HG03060 (cell line): ENCODE data around the gene SPINT1.

Source experiments
- ATAC-seq: cut with Tn5 transposase; IDR thresholded peaks from one replicate; pipeline ENCODE4 v1.9.1; 2021; ENCODE audit warnings: low read depth, moderate number of reproducible peaks; ENCODE audit not compliant: unreplicated experiment

Gene SPINT1

DNA sequence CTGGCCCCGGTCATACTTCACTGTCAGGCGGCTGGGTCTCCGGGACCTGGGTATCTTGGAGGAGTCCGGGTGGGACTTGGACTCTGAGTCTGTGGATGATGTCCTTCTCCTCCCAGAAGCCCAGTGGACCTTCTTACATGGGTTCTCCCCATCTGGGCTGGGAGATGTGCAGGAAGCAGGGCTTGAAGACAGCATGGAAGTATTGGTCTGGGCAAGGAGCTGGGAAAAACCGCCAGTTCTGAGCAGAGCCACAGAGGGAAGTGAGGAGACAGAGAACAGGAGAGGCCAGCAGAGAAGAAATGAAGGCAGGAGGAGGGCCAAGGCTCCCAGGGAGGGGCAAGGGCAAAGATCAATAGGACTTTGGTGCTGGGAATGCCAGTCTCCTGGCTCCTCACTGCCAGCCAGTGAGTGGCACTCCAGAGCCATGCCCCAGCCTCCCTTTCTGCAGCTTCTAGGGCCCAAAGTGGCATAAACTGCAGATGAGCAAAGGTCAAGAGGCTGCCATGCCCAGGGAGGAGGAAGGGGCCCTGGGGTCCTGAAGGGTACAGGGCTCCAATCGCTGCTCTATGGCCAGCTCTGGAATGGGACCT, 15.3 kb upstream of the SPINT1 start, which contains the start of gene PPP1R14D:
Gene PPP1R14D (minus strand): TSS at position 262 of the 590 bp plus-strand sequence. CDS start 67 bp downstream, at position 195.
- ATAC-seq, result no peak

DNA sequence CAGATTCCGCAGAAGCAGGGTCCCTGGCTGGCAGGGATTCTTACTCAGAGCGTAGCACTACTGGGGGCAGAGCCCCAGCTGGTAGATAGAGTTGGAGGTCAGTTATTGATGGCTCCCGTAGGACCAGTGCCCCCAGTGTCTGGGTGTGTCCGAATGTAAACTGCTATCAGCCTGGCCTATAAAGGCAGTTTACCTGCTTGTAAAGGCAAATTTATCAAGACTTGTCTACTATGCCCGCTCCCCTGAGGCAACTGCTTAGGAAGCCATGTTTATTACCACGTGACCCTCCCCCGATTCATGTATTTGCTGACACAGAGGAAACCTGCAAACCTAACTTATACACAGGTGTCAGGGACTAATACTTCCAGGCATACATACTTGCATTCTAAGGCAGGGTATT, 14.7 kb upstream of the SPINT1 start:
- no peak for ATAC-seq

DNA sequence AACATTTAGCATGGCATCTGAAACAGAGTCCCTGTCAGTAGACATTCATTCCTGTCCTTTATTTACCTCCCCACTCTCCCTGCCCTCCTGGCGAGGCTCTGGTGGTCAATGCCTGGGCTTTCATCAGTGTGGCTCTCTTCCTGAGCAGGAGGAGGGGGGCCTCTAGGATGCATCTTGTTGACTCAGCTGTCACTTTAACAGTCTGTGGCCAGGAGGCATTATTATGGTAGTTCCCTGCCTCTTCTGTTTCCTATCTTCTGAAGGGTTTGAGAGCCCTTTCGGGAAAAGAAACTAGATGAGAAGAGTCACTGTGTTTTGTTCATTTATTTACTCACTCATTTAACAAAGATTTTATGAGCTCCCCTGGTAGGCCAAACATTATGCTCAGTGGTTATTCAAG, 13.0 kb upstream of the SPINT1 start:
- ATAC-seq, result no peak

DNA sequence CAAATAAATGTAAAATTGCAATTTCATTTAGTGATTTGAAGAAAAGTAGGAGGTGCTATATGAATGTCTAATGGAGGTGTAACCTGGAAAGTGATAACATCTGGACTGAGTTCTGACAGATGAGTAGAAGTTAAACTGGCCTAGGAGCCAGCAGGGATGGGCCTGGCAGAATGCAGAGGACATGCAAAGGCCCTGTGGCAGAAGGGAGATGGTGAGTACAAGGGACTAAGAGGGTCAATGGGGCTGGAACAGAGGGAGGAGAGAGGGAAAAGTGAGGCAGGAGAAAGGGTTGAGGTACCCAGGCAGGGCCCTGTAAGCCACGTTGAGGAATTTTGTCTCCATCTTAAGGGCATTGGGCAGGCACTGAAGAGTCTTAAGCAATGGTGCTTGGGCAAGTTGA, 12.0 kb upstream of the SPINT1 start:
- ATAC-seq, result no peak

DNA sequence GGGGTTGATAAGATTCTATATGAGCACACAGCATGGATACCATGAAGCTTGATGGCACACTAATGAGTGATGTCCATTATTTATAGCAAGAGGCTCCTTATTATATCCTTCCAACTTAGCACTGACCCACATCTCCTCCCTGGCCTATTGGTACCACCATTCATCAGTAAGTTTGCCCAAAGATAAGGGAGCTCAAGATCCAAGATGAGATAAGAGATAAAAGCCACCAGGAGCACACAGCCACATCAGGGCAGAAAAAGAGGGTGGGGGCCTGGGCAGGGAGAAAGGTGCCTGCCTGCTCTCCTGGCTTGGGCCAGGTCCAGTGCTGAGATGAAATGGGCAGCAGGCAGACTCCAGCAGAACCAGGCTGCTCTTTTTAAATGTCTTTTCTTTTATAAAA, 10.9 kb upstream of the SPINT1 start:
- no peak for ATAC-seq

DNA sequence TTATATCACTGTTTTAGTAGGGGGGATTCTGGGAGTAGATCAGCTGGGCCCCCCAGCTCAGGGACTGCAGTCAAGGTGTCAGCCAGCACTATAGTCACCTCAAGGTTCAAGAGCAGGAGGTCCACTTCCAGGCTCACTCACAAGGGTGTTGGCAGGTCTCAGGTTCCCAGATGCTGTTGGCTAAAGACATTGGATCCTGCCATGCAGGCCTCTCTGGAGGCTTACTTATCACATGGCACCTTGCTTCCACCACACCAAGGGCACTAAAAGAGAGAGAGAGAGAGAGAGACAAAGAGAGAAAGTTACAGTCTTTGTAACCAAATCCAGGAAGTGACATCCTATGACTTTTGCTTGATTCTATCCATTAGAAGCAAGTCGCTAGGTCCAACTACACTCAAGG, 7.8 kb upstream of the SPINT1 start:
- ATAC-seq, result no peak

DNA sequence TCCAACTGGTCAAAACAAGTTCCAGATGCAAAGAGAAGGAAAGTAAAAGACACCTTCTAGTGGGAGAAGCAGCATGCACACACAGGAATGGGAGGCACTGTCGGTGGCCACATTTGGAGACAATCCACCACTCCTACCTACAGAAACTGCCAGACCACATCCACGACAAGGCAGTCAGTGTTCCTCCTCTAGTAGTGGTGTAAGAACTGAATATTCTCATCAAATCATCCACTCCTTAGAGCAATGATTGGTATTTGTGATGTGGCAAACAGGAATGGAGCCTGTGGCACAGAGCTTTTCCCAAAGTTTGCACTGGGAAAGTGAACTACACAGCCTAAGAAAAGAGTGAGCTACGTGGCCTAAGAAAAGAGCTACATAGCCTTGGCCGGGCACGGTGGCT, 5.1 kb upstream of the SPINT1 start:
- ATAC-seq, result no peak

DNA sequence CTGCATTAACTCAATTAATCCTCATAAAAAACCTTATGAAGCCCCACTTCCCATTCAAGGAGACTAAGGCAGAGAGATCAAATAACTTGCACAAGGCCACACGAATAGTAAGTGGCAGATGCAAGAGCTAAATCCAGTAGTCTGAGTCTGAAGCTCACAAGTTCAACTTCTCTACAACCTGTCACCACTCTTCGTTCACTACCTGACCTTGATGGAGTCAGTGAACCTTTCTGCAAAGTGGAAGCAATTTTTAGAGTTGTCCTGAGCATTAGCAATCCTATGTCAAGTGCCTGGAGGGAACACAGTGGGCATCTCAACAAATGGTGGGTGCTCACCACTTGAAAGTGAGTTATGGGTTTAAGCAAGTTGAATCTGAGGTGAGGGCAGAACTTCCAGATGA, 2.1 kb upstream of the SPINT1 start:
- no peak for ATAC-seq

DNA sequence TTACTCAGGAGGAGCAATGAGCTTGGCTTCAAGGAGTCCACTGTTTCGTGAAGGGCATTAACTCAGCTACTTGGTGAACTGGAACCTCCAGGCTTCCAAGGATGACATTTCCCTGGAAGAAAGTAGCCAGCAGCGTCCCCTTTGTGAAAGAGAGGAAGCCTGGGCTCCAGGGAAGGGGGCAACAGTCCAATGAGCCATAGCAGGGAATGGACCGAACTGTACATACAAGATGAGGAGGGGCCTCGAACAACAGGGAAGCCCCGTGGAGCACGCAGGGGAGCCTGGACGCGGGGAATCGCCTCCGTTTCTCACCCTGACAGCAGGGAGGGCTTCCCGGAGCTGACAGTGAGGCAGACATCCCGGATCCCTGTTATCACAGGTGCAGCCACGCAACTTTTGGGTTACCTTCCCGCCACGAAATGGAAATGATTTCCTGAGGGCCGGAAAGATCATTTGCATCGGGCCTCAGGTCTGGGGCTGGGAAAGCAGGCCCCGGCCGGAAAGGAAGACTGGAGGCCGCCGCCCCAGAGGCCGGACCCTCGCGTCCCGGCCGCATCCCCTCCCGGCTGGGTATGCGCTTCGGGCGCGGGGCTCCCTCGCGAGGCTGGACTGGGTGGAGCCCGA, 475 bp upstream of the SPINT1 start:
- no peak for ATAC-seq

DNA sequence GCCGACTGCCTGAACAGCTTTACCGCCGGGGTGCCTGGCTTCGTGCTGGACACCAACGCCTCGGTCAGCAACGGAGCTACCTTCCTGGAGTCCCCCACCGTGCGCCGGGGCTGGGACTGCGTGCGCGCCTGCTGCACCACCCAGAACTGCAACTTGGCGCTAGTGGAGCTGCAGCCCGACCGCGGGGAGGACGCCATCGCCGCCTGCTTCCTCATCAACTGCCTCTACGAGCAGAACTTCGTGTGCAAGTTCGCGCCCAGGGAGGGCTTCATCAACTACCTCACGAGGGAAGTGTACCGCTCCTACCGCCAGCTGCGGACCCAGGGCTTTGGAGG, 815 bp downstream of the SPINT1 start:
- ATAC-seq, result no peak

DNA sequence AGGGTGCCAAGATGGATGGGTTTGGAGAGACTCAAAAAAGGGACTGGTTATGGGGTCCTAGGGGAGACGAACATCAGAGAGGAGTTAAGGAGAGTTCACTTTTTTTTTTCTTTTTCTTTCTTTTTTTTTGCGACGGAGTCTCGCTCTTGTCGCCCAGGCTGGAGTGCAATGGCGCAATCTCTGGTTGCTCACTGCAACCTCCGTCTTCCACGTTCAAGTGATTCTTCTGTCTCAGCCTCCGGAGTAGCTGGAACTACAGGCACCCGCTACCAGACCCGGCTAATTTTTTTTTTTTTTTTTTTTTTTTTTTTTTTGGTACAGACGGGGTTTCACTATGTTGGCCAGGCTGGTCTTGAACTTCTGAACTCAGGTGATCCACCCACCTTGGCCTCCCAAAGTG, 1.2 kb downstream of the SPINT1 start:
- no peak for ATAC-seq

DNA sequence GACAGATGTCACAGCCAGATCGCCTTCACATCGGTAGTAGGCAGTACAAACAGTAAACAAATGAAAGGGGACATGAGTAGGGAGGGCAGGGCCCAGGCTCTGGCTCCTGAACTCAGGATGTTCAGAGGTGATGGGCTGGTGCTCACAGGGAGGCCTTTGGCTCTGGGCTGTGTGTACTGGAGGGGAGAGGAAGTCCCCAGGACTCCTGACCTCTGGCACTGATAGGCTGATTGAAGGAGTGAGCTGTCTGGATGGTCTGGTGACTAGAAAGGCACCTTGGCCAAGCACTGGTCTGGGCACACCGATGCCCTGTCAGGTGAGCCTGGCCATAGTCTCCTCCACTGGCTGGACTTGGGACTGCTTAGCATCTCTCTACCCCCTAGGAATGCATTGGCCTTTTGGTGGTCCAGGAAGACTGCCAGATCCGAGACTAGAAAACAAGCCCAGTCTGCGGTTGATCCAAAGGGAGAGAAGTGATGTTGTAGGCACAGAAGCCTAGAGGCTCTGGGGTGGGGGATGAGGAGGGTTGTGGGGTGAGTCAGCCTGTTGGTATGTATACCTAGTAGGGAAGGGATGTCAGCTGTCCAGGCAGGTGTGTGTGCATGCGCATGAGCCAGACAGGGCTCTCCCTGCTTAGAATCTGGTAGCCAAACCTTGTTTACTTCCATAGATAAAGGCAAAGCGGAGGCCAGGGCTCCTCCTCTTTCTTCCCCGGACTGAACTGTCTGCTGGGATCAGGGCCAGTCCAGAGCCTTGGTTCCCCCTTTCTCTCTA, 1.9 kb downstream of the SPINT1 start:
- ATAC-seq, result no peak

DNA sequence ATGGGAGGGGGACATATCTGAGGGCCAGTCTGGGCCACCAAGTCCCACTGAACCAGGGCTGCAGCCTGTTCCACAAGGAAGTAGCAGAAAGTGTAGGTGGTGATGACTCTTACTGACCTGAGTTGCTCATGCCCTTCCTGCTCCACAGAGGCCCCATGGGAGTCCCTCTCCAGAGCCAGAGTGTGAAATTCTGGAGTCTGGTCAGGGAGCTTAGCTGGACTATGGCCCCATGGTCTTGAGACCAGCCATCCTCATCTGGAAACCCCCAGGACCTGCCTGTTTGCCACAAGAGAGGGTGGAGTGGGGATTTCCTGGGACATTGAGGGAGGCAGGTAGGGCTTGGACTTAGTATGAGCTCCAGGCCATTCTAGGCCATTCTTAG, 3.0 kb downstream of the SPINT1 start:
- no peak for ATAC-seq

DNA sequence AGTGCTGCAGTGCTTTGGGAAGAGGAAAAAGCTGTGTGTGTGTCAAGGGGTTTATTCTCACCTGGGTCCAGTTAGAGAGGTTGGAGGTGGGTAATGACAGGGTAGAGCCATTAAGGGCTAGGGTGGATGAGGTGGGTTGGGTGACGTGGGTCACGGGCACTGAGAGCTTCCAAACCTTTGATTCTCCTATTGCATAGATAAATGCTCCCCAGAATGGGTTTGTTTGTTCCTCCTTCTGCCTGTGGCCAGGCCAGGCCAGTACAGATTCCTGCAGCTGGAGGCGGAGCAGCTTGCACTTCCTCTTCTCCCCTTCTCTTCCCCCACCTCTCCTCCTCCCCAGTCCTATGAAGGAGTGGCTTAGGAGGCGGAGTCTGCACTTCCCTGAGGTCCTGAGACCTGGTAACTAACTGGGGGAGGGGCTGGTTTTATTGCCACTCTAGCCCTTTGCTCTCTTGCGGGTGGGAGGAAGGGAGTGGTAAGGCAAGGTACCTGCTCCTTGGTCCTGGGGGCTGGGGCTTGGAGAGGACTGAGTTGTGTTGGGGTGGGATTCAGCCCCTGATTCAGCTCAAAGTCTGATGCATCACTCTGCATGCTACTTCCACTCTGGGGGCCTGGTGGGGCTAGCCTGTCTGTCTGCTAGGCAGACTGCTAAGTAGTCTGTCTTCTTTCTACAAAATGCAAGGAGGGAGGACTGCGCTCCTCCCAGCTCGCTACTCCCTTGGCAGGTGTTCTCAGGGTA, 3.5 kb downstream of the SPINT1 start:
- ATAC-seq, result no peak

DNA sequence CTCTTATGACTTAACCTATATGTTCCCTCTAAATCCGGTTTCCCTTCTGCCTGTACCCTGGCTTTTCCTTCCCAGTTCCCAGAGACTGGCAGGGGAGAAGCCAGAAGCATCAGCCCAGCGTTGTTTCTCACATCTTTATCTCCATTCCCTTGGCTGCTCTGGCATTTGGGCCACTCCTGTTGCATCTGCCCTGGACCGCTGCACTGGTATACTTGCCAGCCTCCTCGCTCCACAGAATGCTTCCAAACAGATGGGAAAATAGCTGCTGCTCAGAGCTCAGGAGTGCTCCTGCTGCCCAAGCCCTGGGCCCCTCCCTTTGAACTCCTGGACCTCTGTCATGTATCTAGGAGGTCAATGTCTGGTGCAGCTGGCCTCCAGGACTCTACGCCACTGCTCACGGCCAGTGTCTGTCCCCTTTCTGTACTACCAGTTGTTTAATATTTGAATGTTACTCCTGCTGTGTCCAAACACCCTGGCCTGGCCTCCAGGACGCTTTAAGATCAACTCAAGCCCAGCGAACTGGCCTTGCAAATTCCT, 6.8 kb downstream of the SPINT1 start:
- ATAC-seq, result no peak

DNA sequence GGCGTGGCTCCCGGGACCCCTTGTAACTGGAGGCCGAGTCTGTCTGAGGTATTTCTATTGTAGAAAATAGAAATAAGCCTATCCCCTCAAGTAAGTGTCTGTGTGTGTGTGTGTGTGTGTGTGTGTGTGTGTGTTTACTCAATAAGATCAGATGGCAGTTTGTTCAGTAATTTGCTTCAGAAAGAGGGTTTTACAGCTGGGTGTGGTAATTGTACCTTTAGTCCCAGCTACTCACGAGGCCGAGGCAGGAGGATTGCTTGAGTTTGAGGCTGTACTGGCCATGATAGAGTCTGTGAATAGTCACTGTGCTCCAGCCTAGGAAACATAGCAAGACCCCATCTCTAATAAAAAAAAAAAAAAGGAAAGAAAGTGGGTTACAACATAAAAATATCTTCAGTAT, 8.7 kb downstream of the SPINT1 start:
- no peak for ATAC-seq

DNA sequence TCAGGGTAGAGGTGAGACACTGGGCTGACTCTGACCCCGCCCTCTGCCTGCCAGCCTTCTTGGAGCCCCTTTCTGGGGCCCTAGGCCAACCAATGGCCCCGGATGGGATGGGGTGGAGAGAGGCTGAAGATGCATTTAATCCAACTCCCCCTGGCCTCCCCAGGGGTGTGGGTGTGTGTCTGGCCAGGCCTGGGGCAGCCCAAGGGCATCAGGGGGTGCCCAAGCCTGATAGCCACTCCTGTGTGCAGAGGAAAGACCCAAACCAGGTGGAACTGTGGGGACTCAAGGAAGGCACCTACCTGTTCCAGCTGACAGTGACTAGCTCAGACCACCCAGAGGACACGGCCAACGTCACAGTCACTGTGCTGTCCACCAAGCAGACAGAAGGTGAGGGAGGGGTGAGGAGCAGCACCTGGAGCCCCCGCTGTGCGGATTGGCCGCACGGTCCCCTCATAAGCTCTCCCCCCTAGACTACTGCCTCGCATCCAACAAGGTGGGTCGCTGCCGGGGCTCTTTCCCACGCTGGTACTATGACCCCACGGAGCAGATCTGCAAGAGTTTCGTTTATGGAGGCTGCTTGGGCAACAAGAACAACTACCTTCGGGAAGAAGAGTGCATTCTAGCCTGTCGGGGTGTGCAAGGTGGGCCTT, 9.5 kb downstream of the SPINT1 start:
- ATAC-seq, result no peak

DNA sequence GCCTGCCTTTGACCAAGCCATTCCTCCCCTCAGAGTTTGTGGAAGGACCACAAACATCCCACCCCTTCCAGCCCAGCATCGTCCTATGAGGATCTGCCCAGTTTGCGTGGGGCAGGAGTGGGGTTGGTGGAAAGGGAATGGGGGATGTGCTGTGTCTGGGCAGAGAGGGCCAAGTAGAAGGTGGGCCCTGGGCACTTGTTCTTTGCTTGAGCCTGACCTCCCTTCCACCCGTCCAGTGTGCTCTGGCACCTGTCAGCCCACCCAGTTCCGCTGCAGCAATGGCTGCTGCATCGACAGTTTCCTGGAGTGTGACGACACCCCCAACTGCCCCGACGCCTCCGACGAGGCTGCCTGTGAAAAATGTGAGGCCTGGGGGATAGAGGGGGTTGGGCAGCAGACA, 10.3 kb downstream of the SPINT1 start:
- ATAC-seq, result no peak

DNA sequence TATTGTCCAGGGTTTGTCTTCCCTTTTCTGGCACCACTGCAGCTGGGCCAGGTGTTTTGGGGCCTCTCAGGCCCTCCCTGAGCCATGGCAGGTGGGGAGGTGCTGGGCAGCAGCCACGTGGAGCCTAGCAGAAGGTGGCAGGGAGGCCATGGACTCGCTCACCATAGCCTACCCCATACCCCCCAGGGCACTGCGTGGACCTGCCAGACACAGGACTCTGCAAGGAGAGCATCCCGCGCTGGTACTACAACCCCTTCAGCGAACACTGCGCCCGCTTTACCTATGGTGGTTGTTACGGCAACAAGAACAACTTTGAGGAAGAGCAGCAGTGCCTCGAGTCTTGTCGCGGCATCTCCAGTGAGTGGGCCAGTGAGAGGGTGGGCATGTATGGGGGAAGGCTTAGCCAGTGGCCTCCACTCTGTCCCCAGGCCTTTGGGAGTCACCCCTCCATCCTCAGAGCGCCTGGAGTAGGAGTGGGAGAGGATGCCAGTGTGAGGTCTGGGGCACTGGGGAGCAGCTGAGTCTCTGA, 11.9 kb downstream of the SPINT1 start:
- no peak for ATAC-seq

DNA sequence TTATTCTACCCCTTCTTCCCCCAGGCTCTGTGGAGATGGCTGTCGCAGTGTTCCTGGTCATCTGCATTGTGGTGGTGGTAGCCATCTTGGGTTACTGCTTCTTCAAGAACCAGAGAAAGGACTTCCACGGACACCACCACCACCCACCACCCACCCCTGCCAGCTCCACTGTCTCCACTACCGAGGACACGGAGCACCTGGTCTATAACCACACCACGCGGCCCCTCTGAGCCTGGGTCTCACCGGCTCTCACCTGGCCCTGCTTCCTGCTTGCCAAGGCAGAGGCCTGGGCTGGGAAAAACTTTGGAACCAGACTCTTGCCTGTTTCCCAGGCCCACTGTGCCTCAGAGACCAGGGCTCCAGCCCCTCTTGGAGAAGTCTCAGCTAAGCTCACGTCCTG, 12.9 kb downstream of the SPINT1 start:
- ATAC-seq, result no peak
